Prostate gland (tissue), 2 donors: ENCODE results near the gene QRICH1.

ENCODE experiments used
- CTCF ChIP-seq, 4 experiments: fragments of 200-600 bp in 2 of 4; fragments of 450-650 bp in 2 of 4; sonication (generic) in 2 of 4; IDR thresholded peaks; 1 replicate in 3 of 4; 2 replicates in 1 of 4; pipeline ENCODE4 v1.5.1; 2016 to 2019; ENCODE audit warnings: antibody characterized with exemption in 4 of 4, mild to moderate bottlenecking in 2 of 4, moderate library complexity in 2 of 4
- POLR2AphosphoS5 ChIP-seq: sonication (generic); formaldehyde crosslinking; IDR thresholded peaks from one replicate; pipeline ENCODE4 v1.6.1; 2017; ENCODE audit warnings: antibody characterized with exemption

GRCh38 chr3:49035281-49035680 is 58.6 kb downstream of the QRICH1 start:
- TF ChIP-seq CTCF (IDR thresholded peaks at IDR 0.05): no peak
- no peak for TF ChIP-seq POLR2AphosphoS5
